8988T (cell line): Measurements from ENCODE around the gene SLC25A34.

ENCODE experiments used
- DNase-seq: peaks from one replicate; pipeline ENCODE4 v3.0.0; 2011

Gene SLC25A34

GRCh38 chr1:15714406-15715136 is 21.5 kb upstream of the SLC25A34 start:
- no peak for DNase-seq

- DNase-seq: no peak
Observed at GRCh38 chr1:15717418-15718125, 18.5 kb upstream of the SLC25A34 start.

- DNase-seq: no peak
Observed at GRCh38 chr1:15718199-15718601, 17.9 kb upstream of the SLC25A34 start.

DNA sequence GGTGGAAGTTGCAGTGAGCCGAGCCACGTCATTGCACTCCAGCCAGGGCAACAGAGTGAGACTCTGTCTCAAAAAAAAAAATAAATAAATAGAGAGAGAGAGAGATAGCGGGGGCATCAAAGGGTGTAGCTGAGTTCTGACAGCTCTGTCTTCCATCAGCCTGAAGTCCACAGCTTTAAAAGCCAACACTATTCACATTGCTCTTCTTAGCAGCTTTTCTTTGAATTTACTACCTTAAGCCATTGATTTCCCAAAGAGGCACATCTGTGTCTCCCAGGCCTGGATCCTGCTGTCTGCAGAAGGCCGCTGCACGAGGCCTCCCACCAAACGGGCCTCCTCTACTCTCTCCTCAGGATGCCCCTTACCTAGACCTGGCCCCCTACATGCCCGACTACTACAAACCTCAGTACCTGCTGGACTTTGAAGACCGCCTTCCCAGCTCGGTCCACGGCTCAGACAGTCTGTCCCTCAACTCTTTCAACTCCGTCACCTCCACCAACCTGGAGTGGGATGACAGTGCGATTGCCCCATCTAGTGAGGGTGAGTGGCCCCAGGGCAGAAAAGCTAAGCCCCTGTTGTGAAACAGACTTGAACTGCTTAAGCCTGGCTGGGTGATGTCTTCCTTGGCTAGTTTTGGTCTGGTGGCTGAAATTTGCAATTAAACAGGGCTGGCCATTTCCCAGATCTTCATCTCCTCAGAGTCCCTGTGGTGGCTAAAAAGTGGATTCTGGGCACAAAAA is 16.5 kb upstream of the SLC25A34 start:
- DNase-seq: no peak

- DNase-seq: no peak
Observed at GRCh38 chr1:15720861-15721260, 15.2 kb upstream of the SLC25A34 start.

GRCh38 chr1:15722411-15722810 is 13.6 kb upstream of the SLC25A34 start:
- no peak for DNase-seq

DNA sequence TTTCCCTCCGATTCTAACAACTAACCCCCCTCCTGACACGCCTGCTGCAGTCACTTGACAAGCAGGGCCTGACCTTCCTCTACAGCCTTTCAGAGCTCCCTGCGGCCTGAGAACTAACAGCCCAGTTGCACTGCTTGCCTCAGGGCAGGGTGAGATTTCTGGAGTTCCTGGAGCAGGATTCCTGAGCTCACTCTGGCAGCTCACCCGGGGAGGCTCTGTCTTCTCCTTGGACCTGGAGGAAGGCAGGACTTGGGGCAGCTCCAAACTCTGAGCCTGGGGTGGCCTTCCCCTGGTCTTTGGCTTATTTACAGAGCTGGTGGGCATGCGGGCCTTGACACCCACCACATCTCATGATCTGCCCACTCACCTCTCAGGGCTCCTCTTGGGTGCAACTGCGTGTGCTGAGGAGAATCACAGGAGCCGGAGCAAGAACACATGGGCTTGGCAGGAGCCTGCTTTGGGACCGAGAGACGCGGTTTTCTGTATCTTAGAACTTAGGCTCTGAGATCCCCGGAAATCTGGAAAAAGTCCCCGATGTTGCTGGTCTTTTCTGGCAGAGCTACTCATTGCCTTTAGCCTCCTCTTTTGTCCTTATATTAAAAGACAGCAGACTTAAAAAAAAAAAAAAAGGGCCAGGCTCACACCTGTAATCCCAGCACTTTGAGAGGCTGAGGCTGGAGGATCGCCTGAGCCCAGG is 13.1 kb upstream of the SLC25A34 start:
- DNase-seq: no peak

- no peak for DNase-seq
Observed at GRCh38 chr1:15723631-15724246, 12.3 kb upstream of the SLC25A34 start.

DNA sequence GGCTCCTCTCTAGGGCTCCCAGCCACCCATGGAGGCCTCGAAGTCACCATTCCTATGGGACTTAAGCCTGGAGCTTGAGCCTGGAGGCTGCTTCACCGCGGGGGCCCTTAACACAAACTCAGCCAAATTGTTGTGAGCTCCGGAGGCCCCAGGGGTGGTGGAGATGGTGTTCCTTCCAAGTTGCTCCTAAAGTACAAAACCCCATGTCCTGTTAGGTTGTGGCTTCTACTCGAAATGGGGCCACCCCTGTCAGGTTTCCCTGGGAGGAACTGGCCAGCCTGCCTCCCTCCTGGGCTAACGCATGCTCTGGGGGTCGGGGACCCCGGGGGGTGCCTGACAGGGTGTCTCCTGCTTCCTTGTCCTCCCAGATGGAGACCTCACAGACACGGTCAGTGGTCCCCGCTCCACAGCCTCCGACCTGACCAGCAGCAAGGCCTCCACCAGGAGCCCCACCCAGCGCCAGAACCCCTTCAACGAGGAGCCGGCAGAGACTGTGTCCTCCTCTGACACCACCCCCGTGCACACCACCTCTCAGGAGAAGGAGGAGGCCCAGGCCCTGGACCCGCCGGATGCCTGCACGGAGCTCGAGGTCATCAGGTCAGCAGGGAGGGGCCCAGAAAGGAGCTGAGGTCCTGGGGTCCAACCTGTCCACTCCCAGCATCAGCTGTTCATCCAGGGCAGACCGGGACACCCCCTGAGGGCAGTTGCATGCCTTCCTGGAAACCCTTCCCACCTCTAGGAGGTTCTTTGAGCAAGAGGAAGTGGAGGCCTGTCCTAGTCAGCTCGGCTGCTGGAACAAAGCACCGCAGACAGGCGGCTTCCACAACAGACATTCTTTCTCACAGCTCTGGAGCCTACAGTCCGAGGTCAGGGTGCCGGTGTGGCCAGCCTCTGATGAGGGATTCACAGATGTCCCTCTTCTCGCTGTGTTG is 10.8 kb upstream of the SLC25A34 start:
- DNase-seq: no peak

GRCh38 chr1:15726508-15726907 is 9.6 kb upstream of the SLC25A34 start:
- DNase-seq: no peak

DNA sequence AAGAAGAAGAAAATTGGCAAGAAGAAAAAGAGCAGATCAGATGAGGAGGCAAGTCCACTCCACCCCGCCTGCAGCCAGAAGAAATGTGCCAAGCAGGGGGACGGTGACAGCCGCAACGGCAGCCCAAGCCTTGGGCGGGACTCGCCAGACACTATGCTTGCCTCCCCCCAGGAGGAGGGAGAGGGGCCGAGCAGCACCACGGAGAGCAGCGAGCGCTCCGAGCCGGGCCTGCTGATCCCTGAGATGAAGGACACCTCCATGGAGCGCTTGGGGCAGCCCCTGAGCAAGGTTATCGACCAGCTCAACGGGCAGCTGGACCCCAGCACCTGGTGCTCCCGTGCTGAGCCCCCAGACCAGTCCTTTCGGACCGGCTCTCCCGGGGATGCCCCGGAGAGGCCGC is 9.0 kb upstream of the SLC25A34 start:
- DNase-seq: no peak

GRCh38 chr1:15727424-15727823 is 8.6 kb upstream of the SLC25A34 start:
- no peak for DNase-seq

DNA sequence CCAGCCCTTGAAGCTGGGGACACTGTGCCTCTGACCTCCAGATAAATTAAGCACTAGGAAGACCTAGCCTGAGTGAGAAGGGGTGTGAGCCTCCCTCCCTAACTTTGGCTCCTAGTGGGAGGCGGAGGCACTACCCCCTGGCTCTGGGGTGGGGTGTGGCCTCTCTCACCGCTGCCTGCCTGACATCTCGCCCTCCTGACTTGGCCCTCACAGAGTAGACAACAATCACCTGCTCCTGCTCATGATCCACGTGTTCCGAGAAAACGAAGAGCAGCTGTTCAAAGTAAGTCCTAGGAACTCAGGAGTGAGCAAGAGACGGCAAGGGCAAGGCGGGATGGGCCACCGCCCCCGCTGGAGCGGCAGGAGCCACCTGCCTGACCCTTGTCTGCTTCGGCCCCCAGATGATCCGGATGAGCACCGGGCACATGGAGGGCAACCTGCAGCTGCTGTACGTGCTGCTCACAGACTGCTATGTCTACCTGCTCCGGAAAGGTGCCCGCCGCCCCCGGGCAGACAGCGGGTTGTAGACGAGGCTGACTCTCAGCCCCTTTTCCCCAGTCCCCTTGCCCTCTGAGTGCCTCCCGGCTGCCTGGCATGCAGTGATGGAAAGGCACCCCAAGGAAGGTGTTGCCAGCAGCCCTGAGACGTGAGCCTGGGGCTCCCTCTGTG is 8.1 kb upstream of the SLC25A34 start:
- DNase-seq: no peak

DNA sequence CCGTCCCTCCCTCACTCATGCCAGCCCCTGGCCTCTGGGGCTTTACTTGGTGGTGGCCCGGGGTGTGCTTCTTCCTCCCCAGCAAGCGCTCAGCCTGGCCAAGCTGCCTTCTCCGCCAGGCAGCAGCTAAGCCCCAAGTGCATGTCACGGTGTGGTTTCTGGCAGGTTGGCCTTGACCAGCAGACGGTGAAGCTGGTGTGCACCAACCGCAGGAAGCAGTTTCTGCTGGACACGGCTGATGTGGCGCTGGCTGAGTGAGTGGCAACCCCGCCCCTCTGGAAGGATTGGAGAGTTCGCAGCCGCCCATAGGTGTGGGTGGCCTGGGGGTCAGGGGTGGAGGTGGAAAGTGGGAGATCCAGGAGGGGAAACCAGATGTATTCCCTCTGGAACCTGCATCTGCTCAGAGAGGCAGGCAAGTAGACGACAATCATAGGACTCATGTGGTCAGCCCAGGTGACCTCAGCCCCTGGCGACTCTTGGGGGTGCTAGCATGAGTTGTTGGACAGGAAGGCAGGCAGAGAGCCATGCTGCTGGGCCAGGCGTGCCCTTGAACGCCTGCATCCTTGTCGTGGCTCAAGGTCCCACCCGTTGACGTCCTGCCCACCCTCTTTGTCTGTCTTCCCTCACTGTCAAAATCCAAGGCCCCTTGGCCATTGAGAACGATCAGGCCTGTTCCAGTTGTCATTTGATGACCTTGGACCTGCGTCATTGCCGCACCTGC is 7.0 kb upstream of the SLC25A34 start:
- DNase-seq: no peak

DNA sequence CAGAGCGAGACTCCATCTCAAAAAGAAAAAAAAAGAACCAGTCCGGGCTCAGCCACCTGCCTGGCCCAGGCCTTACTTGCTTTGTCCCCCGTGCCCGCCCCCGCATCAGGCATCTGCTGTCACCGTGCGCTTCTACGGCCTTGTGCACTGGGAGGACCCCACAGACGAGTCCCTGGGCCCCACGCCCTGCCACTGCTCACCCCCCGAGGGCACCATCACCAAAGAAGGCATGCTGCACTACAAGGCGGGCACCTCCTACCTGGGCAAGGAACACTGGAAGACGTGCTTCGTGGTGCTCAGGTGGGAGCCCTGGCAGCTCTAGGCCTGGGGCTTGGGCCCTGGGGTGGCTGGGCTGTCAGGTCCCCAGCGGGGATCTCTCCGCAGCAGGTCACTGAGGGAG is 5.6 kb upstream of the SLC25A34 start:
- no peak for DNase-seq

GRCh38 chr1:15730936-15731335 is 5.1 kb upstream of the SLC25A34 start:
- no peak for DNase-seq

GRCh38 chr1:15731735-15732685 is 4.0 kb upstream of the SLC25A34 start:
- DNase-seq: no peak

DNA sequence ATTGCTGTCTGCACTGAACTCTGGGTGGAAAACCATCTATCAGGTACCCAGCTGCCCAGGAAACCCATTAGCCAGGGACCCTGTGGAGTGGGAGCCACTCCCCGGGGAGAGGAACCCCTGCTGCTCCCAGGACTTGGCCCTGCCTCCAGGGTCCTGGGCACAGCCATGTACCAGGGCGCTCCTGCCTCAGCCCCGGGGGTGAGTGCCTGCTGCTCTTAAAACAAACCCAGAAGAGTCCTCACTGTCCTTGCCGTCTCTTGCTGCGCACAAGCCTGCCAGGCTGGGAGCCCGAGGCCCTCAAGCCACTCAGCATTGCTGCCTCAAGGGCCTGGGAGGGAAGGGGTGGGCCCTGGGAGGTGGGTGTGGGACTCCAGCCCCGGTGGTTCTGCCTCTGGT is 3.4 kb upstream of the SLC25A34 start:
- DNase-seq: no peak

GRCh38 chr1:15733218-15733725 is 2.8 kb upstream of the SLC25A34 start:
- DNase-seq: no peak
